NCI-H1105 treated with DMSO at 0.1 percent for 48 hours (cell line): ENCODE results near the gene NPPC.
"Not testable (repeated sequence)": the region's sequence is repeated elsewhere in the genome, so short reads cannot be mapped to it uniquely, and the experiment has no call there.

Experiments used
- DNase-seq: peaks from one replicate; lab custom pipeline; 2025; lab: John Stamatoyannopoulos, UW

The NPPC gene

GRCh38 chr2:231884438-231885140 lies 41.6 kb downstream of the NPPC start:
- peak; percentile 74 for DNase-seq

DNA sequence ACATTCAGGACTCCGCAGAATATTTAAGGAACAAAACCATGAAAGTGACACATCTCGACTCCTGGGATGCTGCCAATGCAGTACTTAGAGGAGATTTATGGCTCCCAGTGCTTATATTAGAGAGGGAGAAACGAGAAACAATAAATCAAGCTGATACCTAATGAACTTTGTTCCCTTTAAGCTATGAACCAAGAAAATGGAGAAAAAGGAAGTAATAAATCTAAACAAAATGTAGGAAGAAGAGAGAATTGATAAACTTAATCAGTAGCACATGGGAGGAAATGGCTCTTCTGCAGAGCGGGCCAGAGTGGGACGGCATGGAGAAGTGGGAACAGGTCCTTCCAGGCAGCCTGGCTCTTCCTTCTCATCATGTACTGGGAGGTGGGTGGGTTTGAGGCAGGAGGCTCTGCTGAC lies 42.7 kb downstream of the NPPC start:
- DNase-seq, result peak; percentile 82

GRCh38 chr2:231882646-231883045 lies 43.5 kb downstream of the NPPC start:
- DNase-seq, result no peak

DNA sequence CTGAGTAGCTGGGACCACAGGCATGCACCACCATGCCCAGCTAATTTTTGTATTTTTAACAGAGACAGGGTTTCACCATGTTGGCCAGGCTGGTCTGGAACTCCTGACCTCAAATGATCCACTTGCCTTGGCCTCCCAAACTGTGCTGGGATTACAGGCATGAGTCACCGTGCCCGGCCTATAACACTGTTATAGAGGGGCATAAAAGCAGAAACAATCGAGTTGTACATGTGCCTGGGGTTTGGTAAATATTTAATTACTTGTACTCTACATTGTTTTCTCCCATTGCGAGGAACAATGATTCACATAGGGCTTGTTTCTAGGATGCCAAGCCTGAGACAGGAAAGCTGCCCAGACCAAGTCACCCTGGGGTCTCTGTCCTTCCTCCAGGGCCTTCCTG lies 45.8 kb downstream of the NPPC start:
- not testable (repeated sequence) for DNase-seq

- no peak for DNase-seq
Measured at GRCh38 chr2:231879216-231879615, 47.0 kb downstream of the NPPC start.

DNA sequence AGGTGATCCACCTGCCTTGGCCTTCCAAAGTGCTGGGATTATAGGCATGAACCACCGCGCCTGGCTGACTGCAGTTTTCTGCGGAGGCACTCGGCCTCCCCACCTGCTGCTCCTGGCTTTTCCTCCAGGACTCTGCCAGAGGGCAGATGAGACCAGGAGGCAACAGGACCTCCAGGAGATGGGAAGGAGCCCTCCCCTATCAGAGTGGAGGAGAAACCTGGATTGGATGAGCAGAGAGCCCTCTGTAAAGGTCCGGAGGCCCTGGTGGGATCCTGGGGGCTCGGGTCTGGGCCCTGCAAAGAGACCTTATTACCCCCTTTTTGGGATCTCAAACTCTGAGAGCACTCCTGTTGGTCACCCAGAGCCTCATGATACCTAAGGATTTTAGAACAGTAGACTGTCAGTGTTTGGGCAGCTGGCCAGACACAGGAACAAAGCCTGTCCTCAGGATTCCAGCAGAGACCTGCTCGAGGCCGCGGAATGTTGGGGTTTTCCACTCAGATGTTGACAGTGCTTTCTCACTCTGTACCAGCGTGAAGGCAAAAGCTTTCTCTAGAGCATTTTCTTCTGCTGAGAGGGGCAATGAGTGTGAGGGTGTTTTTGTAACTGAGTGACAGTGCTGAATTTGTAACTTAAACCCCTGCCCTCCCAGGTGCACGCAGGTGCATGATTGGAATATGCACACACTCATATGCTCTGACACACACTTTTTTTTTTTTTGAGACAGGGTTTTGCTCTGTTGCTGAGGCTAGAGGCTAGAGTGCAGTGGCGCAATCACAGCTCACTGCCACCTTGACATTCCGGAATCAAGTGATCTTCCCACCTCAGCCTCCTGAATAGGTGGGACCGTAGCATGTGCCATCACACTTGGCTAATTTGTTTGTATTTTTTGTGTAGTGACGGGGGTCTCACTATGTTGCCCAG lies 48.4 kb downstream of the NPPC start:
- DNase-seq, result no peak

DNA sequence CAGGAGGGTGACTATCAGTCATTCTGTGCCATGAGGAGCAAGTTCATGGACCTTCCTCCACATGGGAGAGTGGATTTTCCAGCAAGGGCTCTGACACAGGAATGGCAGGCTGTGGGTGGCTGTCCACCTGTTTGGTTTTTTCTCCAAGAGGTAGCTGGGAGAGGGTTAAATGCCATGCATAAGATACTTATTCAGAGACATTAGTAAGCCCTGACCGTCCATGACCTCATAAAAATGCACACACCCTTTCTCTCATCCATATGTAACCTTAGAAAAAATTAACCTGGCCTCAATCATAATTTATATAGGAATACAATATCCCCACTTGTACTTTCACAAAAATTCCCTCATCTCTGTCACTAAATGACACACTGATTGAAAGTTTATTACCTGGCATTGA lies 51.3 kb downstream of the NPPC start:
- no peak for DNase-seq
